SK-N-SH treated with all-trans-retinoic acid at 6 μM for 48 hours (cell line): ENCODE measurements around the gene KLHL4.
A peak's percentile ranks its signal among the peaks of the same experiment; 100 is the strongest.

ENCODE experiments used
- ATAC-seq: fragments of 200-7000 bp; cut with Tn5 transposase; 3 replicates; pipeline ENCODE4 v1.9.1; 2020; ENCODE audit warnings: mild to moderate bottlenecking, moderate library complexity
- ARNTL ChIP-seq: fragments of 450-650 bp; formaldehyde crosslinking; IDR thresholded peaks from 2 replicates; pipeline ENCODE4 v1.5.0; 2020; ENCODE audit warnings: low read depth, mild to moderate bottlenecking, moderate library complexity, borderline replicate concordance
- CSDC2 ChIP-seq: fragments of 250-450 bp; sonication (Bioruptor Pico); IDR thresholded peaks from 2 replicates; pipeline ENCODE4 v1.5.0; 2020; ENCODE audit warnings: mild to moderate bottlenecking, moderate library complexity
- ESRRG ChIP-seq: fragments of 250-450 bp; sonication (Bioruptor Pico); IDR thresholded peaks from 2 replicates; pipeline ENCODE4 v1.6.1; 2021; ENCODE audit warnings: mild to moderate bottlenecking
- GLIS3 ChIP-seq: fragments of 250-450 bp; sonication (Bioruptor Pico); IDR thresholded peaks from 2 replicates; pipeline ENCODE4 v1.5.0; 2020; ENCODE audit warnings: mild to moderate bottlenecking, moderate library complexity
- OSR1 ChIP-seq: fragments of 250-450 bp; sonication (Bioruptor Pico); IDR thresholded peaks from 2 replicates; pipeline ENCODE4 v1.8.0; 2022; ENCODE audit warnings: moderate library complexity, mild to moderate bottlenecking, inconsistent platforms
- PATZ1 ChIP-seq: fragments of 250-450 bp; sonication (Bioruptor Pico); IDR thresholded peaks from 2 replicates; pipeline ENCODE4 v1.8.0; 2020; ENCODE audit warnings: mild to moderate bottlenecking, moderate library complexity, borderline replicate concordance
- POU6F1 ChIP-seq: fragments of 250-450 bp; sonication (Bioruptor Pico); IDR thresholded peaks from 2 replicates; pipeline ENCODE4 v1.8.0; 2021; ENCODE audit warnings: low read depth, mild to moderate bottlenecking, moderate library complexity, borderline replicate concordance
- PPARA ChIP-seq: fragments of 250-450 bp; sonication (Bioruptor Pico); IDR thresholded peaks from 2 replicates; pipeline ENCODE4 v1.5.0; 2020; ENCODE audit warnings: mild to moderate bottlenecking, borderline replicate concordance
- RARB ChIP-seq: fragments of 250-450 bp; sonication (Bioruptor Pico); IDR thresholded peaks from 2 replicates; pipeline ENCODE4 v1.8.0; 2021; ENCODE audit warnings: mild to moderate bottlenecking, moderate library complexity
- SNAI2 ChIP-seq: fragments of 250-450 bp; sonication (Bioruptor Pico); IDR thresholded peaks from 2 replicates; pipeline ENCODE4 v1.5.0; 2020; ENCODE audit warnings: mild to moderate bottlenecking, moderate library complexity
- TCF4 ChIP-seq: fragments of 250-450 bp; sonication (Bioruptor Pico); IDR thresholded peaks from 2 replicates; pipeline ENCODE4 v1.8.0; 2021; ENCODE audit warnings: mild to moderate bottlenecking, moderate library complexity, borderline replicate concordance
- TOX ChIP-seq: fragments of 250-450 bp; sonication (Bioruptor Pico); IDR thresholded peaks from 2 replicates; pipeline ENCODE4 v1.8.0; 2021; ENCODE audit warnings: mild to moderate bottlenecking, moderate library complexity, borderline replicate concordance
- ZC3H10 ChIP-seq: fragments of 250-450 bp; sonication (Bioruptor Pico); IDR thresholded peaks from 2 replicates; pipeline ENCODE4 v1.5.1; 2021; ENCODE audit warnings: mild to moderate bottlenecking, moderate library complexity
- ZFP3 ChIP-seq: fragments of 250-450 bp; sonication (Bioruptor Pico); IDR thresholded peaks from 2 replicates; pipeline ENCODE4 v1.5.0; 2020; ENCODE audit warnings: mild to moderate bottlenecking, moderate library complexity
- ZNF565 ChIP-seq: fragments of 450-650 bp; formaldehyde crosslinking; conservative IDR thresholded peaks from 2 replicates; pipeline ENCODE4 v1.5.0; 2020; ENCODE audit warnings: low read depth, mild to moderate bottlenecking, moderate library complexity
- ZNF70 ChIP-seq: fragments of 450-650 bp; formaldehyde crosslinking; IDR thresholded peaks from 2 replicates; pipeline ENCODE4 v1.5.0; 2020; ENCODE audit warnings: mild to moderate bottlenecking, moderate library complexity
- ZNF8 ChIP-seq: fragments of 450-650 bp; formaldehyde crosslinking; IDR thresholded peaks from 2 replicates; pipeline ENCODE4 v1.5.0; 2020; ENCODE audit warnings: mild to moderate bottlenecking, moderate library complexity
- TF ChIP-seq, protein P1 (sequence below): fragments of 250-450 bp; sonication (Bioruptor Pico); IDR thresholded peaks from 2 replicates; pipeline ENCODE4 v1.5.1; 2021; ENCODE audit warnings: mild to moderate bottlenecking, moderate library complexity
- TF ChIP-seq, protein P2 (sequence below): fragments of 250-450 bp; sonication (Bioruptor Pico); IDR thresholded peaks from 2 replicates; pipeline ENCODE4 v1.5.1; 2020; ENCODE audit warnings: low read depth, mild to moderate bottlenecking, moderate library complexity

KLHL4 gene

GRCh38 chrX:87661761-87662160 lies 144.2 kb downstream of the KLHL4 start:
- ATAC-seq, result no peak
- TF ChIP-seq ZC3H10 (CRISPR knock-in tag) (no peak), ZFP3 (CRISPR knock-in tag) (no peak), GLIS3 (CRISPR knock-in tag) (no peak), POU6F1 (no peak), PATZ1 (CRISPR knock-in tag) (no peak), ZNF565 (CRISPR knock-in tag) (no peak), PPARA (CRISPR knock-in tag) (no peak), TOX (CRISPR knock-in tag) (no peak), TCF4 (CRISPR knock-in tag) (no peak), SNAI2 (CRISPR knock-in tag) (no peak), ESRRG (no peak), ARNTL (CRISPR knock-in tag) (no peak), ZNF8 (CRISPR knock-in tag) (no peak)
- TF ChIP-seq, protein P1, sequence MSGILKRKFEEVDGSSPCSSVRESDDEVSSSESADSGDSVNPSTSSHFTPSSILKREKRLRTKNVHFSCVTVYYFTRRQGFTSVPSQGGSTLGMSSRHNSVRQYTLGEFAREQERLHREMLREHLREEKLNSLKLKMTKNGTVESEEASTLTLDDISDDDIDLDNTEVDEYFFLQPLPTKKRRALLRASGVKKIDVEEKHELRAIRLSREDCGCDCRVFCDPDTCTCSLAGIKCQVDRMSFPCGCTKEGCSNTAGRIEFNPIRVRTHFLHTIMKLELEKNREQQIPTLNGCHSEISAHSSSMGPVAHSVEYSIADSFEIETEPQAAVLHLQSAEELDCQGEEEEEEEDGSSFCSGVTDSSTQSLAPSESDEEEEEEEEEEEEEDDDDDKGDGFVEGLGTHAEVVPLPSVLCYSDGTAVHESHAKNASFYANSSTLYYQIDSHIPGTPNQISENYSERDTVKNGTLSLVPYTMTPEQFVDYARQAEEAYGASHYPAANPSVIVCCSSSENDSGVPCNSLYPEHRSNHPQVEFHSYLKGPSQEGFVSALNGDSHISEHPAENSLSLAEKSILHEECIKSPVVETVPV (CRISPR knock-in tag), result no peak
- TF ChIP-seq, protein P2, sequence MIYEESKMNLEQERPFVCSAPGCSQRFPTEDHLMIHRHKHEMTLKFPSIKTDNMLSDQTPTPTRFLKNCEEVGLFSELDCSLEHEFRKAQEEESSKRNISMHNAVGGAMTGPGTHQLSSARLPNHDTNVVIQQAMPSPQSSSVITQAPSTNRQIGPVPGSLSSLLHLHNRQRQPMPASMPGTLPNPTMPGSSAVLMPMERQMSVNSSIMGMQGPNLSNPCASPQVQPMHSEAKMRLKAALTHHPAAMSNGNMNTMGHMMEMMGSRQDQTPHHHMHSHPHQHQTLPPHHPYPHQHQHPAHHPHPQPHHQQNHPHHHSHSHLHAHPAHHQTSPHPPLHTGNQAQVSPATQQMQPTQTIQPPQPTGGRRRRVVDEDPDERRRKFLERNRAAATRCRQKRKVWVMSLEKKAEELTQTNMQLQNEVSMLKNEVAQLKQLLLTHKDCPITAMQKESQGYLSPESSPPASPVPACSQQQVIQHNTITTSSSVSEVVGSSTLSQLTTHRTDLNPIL (CRISPR knock-in tag), result no peak

DNA sequence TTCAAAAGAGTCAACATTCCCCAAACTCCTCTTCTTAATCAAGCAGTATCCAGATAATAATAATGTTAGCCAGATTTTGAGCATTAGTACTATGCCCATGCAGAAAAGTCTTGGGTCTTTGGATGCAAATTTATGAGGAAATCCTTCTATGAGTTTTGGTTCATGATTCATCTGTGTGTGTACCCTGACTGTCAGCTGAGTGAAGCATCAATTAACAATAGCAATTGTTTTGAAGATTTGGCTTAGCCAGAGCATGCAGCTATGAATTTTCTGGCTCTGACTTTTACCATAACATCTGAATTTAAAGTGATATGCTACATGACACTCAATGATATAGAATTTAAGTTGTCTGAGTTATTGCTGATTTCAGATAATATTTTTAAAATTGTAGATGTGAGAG lies 145.8 kb downstream of the KLHL4 start:
- ATAC-seq, result no peak
- no peak for TF ChIP-seq CSDC2
- TF ChIP-seq, protein P1 (CRISPR knock-in tag), result no peak
- TF ChIP-seq, all 23 proteins: peak for 0

- peak; percentile 68 for ATAC-seq
- TF ChIP-seq PATZ1 (CRISPR knock-in tag) (no peak), RARB (CRISPR knock-in tag) (no peak), ZNF70 (CRISPR knock-in tag) (no peak), OSR1 (CRISPR knock-in tag) (no peak), ARNTL (CRISPR knock-in tag) (no peak), PPARA (CRISPR knock-in tag) (no peak), ESRRG (no peak), TOX (CRISPR knock-in tag) (no peak), CSDC2 (no peak)
- TF ChIP-seq, protein P1 (CRISPR knock-in tag), result no peak
These were observed 146.8 kb downstream of the KLHL4 start for GRCh38 chrX:87664381-87664780.
